Small intestine (tissue), 7 donors: ENCODE results near the gene JAK1. TPM values are rescaled to one million over a fixed set of nuclear protein-coding genes. Genes with fewer than 3 reads are reported as not detected.
A peak's percentile ranks its signal among the peaks of the same experiment; 100 is the strongest.
"Not testable (repeated sequence)": the region's sequence is repeated elsewhere in the genome, so short reads cannot be mapped to it uniquely, and the experiment has no call there.

ENCODE experiments used
- DNase-seq, 2 donors: peaks; one replicate each; pipeline versions ENCODE4 v3.0.0 to v3.0.0-alpha.2; 2013
- FAIRE-seq: peaks from 2 replicates; lab custom pipeline; 2012; peaks lifted over from hg19 to GRCh38; lab: Jason Lieb, UNC
- H3K27ac ChIP-seq, 3 donors: one replicate each; pipeline ENCODE4 v1.5.1; 2013; ENCODE audit warnings: low read length in 2 of 3, mild to moderate bottlenecking in 2 of 3, control low read depth in 1 of 3, inconsistent platforms in 1 of 3, low read depth in 1 of 3, moderate library complexity in 1 of 3
- H3K27me3 ChIP-seq, 3 donors: one replicate each; pipeline ENCODE4 v1.6.1; 2013; ENCODE audit warnings: low read length in 3 of 3, inconsistent platforms in 1 of 3; ENCODE audit not compliant: control insufficient read depth in 3 of 3, insufficient read depth in 3 of 3
- H3K36me3 ChIP-seq, 3 donors: one replicate each; pipeline ENCODE4 v1.6.1; 2013; ENCODE audit warnings: low read length in 3 of 3, inconsistent platforms in 1 of 3, low read depth in 1 of 3, mild to moderate bottlenecking in 1 of 3, moderate library complexity in 1 of 3; ENCODE audit not compliant: control insufficient read depth in 3 of 3, insufficient read depth in 2 of 3
- H3K4me1 ChIP-seq, 3 donors: one replicate each; pipeline ENCODE4 v1.6.1; 2013; ENCODE audit warnings: low read length in 2 of 3, inconsistent platforms in 1 of 3, low read depth in 1 of 3, mild to moderate bottlenecking in 1 of 3, moderate library complexity in 1 of 3; ENCODE audit not compliant: control insufficient read depth in 3 of 3, insufficient read depth in 2 of 3
- H3K4me3 ChIP-seq, 3 donors: one replicate each; pipeline ENCODE4 v1.5.1; 2013; ENCODE audit warnings: low read length in 3 of 3, control low read depth in 1 of 3, inconsistent platforms in 1 of 3, low read depth in 1 of 3, mild to moderate bottlenecking in 1 of 3, moderate library complexity in 1 of 3
- H3K9me3 ChIP-seq, 2 donors: one replicate each; pipeline ENCODE4 v1.6.1; 2013; ENCODE audit warnings: low read depth in 1 of 2, low read length in 1 of 2; ENCODE audit not compliant: control insufficient read depth in 2 of 2, insufficient read depth in 1 of 2
- WGBS, 3 donors: extraction: QIAGEN DNeasy Blood & Tissue Kit; methylation state at CpG; one replicate each; pipeline ENCODE4 v1.1.7; 2013; 5-methylcytosine and 5-hydroxymethylcytosine counted together
- polyA plus RNA-seq, 4 donors: library from polyadenylated mRNA; stranded (reverse) in 3 of 4; unstranded in 1 of 4; fragments of 200-250 nt in 3 of 4; fragments of 120-200 nt in 1 of 4; gene quantifications; one replicate each; pipeline versions ENCODE4 v1.2.1 to v1.2.3, GENCODE V29; 2013
- donor health status: healthy with polysubstance abuse.
- donor health status: control.
- donor health status: control.
- donor health status: Bipolar disorder and iron deficiency.
- donor health status: healthy.

Gene JAK1
- polyA plus RNA-seq, 4 donors = 29.4 to 66.5 (median 32.6) TPM

GRCh38 chr1:64938991-64939390 is 27.4 kb downstream of the JAK1 start:
- no peak for DNase-seq
- FAIRE-seq = no peak
- Histone ChIP-seq H3K27me3 (no peaks in the 10 kb centered on the region), H3K27ac (no peak overlapping the region), H3K36me3 (no peaks in the 10 kb centered on the region), H3K4me1 (peaks cover 5 to 33% (median 5%) of the 10 kb centered on the region in 3 donors), H3K4me3 (no peak overlapping the region), H3K9me3 (no peaks in the 10 kb centered on the region)
- 79 to 87% (median 83%) methylated on average over 2 of the region's 2 CpGs for WGBS, 3 donors

DNA sequence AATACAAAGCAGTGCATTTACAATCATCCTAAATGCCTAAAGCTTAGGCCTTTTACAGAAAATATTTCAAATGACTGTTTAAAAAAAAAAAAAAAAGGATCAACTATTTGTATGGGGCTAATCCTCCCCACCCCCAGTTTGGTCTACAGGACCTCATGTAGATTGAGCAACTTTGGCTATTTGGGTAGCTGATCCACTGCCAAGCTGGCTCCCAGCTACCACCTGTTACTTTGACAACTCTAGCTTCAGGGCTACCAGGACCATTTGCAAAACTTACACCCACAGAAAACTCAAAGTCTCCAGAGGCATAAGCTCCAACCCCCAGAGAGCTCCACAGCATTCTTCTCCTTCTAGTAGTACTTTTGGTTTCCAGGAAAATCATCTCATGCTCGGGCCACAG is 29.4 kb downstream of the JAK1 start:
- H3K4me3 ChIP-seq = no peak overlapping the region
- H3K27ac ChIP-seq = no peak overlapping the region
- peaks cover 5 to 33% (median 5%) of the 10 kb centered on the region in 3 donors for H3K4me1 ChIP-seq
- H3K9me3 ChIP-seq = no peaks in the 10 kb centered on the region
- no peak for FAIRE-seq
- WGBS, 3 donors = 84 to 100% (median 95%) methylated on average over 1 of the region's 1 CpG
- no peak for DNase-seq
- H3K27me3 ChIP-seq = no peaks in the 10 kb centered on the region
- no peaks in the 10 kb centered on the region for H3K36me3 ChIP-seq

DNA sequence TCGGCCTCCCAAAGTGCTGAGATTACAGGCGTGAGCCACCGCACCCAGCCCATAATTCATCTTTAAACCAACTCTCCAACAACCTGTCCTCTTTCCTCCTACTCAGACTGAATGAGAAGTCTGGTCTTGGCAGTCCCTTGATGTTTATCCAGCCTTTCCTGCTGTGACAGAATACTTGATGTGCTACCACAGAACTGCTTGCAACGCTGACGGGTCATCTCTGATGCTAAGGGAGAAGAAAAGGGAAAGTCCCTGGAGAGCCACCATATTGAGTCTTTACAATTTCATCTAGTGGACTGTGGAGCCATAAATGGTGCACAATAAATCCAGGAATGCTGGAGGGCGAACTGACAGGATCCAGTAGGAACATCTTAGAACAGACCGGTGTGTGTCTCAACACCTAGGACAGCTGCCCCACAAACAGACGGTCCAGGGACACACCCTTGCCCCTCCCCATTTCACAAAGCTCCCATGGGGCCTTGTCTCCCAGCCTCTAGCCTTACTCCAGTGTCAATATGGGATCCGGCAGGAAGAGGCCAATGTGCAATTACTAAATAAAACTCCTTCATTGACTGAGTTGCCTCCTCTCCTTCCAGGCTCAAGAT is 30.7 kb downstream of the JAK1 start:
- DNase-seq (peak; percentile 14 to 72), FAIRE-seq (no peak)
- no peaks in the 10 kb centered on the region for H3K27me3 ChIP-seq
- H3K36me3 ChIP-seq = no peaks in the 10 kb centered on the region
- no peak overlapping the region for H3K4me3 ChIP-seq
- no peak overlapping the region for H3K27ac ChIP-seq
- no peaks in the 10 kb centered on the region for H3K9me3 ChIP-seq
- 70 to 78% (median 78%) methylated on average over 9 of the region's 9 CpGs for whole genome bisulfite sequencing, 3 donors
- H3K4me1 ChIP-seq = peaks cover 5 to 30% (median 5%) of the 10 kb centered on the region in 3 donors

- Histone ChIP-seq H3K4me1 (peaks cover 5 to 27% (median 5%) of the 10 kb centered on the region in 3 donors), H3K27ac (peak overlapping the region in 2 of 3 donors; percentile 16 to 47), H3K27me3 (no peaks in the 10 kb centered on the region), H3K9me3 (no peaks in the 10 kb centered on the region), H3K36me3 (no peaks in the 10 kb centered on the region), H3K4me3 (no peak overlapping the region)
- DNase-seq (no peak), FAIRE-seq (no peak)
- WGBS, 3 donors = 93 to 100% (median 96%) methylated on average over 1 of the region's 1 CpG
Observed at GRCh38 chr1:64934878-64935275, 31.5 kb downstream of the JAK1 start.

- no peak overlapping the region for H3K4me3 ChIP-seq
- H3K36me3 ChIP-seq = no peaks in the 10 kb centered on the region
- no peak for DNase-seq
- no peaks in the 10 kb centered on the region for H3K27me3 ChIP-seq
- H3K27ac ChIP-seq = peak overlapping the region in 2 of 3 donors; percentile 16 to 47
- no peak for FAIRE-seq
- peaks cover 5 to 27% (median 5%) of the 10 kb centered on the region in 3 donors for H3K4me1 ChIP-seq
- 68 to 80% (median 76%) methylated on average over 9 of the region's 9 CpGs for WGBS, 3 donors
- no peaks in the 10 kb centered on the region for H3K9me3 ChIP-seq
Observed at GRCh38 chr1:64934115-64934877, 32.1 kb downstream of the JAK1 start.

- DNase-seq (no peak), FAIRE-seq (no peak)
- H3K4me1 ChIP-seq = peaks cover 5 to 27% (median 5%) of the 10 kb centered on the region in 3 donors
- peak overlapping the region in 1 of 3 donors; percentile 47 for H3K27ac ChIP-seq
- H3K9me3 ChIP-seq = no peaks in the 10 kb centered on the region
- 56 to 85% (median 78%) methylated on average over 11 of the region's 11 CpGs for WGBS, 3 donors
- no peak overlapping the region for H3K4me3 ChIP-seq
- no peaks in the 10 kb centered on the region for H3K27me3 ChIP-seq
- no peaks in the 10 kb centered on the region for H3K36me3 ChIP-seq
Observed at GRCh38 chr1:64933296-64934070, 32.9 kb downstream of the JAK1 start.

GRCh38 chr1:64932962-64933295 is 33.4 kb downstream of the JAK1 start:
- no peak overlapping the region for H3K4me3 ChIP-seq

DNA sequence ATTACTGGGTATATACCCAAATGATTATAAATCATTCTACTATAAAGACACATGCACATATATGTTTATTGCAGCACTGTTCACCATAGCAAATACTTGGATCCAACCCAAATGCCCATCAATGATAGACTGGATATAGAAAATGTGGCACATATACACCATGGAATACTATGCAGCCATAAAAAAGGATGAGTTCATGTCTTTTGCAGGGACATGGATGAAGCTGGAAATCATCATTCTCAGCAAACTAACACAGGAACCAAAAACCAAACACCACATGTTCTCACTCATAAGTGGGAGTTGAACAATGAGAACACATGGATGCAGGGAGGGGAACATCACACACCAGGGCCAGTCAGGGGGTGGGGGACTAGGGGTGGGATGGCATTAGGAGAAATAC is 35.7 kb downstream of the JAK1 start:
- not testable (repeated sequence) for H3K27ac ChIP-seq, FAIRE-seq, H3K36me3 ChIP-seq, H3K27me3 ChIP-seq, H3K9me3 ChIP-seq, DNase-seq, H3K4me3 ChIP-seq
- peaks cover 4 to 25% (median 7%) of the 10 kb centered on the region in 3 donors for H3K4me1 ChIP-seq

More at GRCh38 chr1:64932962-64933295, 33.4 kb downstream of the JAK1 start:
- Histone ChIP-seq H3K36me3 (no peaks in the 10 kb centered on the region), H3K4me1 (peaks cover 5 to 33% (median 5%) of the 10 kb centered on the region in 3 donors), H3K27me3 (no peaks in the 10 kb centered on the region), H3K9me3 (no peaks in the 10 kb centered on the region), H3K27ac (no peak overlapping the region)
- WGBS, 3 donors = 56 to 69% (median 62%) methylated on average over 4 of the region's 4 CpGs
- DNase-seq (no peak), FAIRE-seq (no peak)
